Endometrial microvascular endothelial cells (primary cell): ENCODE measurements around the gene ARHGEF28. TPM values are rescaled to one million over a fixed set of nuclear protein-coding genes. Genes with fewer than 3 reads are reported as not detected.

Experiments used
- in situ Hi-C: cut with HindIII; loops from 2 replicates; pipeline ENCODE4 v1.10.0; 2017; ENCODE audit warnings: low sequenced_read_pairs, low pct_unique_long_range_greater_than_20kb; ENCODE audit errors: inconsistent ontology term
- total RNA-seq: library from RNA; depleted of rRNA; stranded (reverse); fragments of >200 nt; gene quantifications from one replicate; pipeline ENCODE4 v1.2.3, GENCODE V29; 2015; ENCODE audit errors: inconsistent ontology term

The ARHGEF28 gene
- total RNA-seq, 1 donor from 2014 or later, result 42.9 TPM

DNA sequence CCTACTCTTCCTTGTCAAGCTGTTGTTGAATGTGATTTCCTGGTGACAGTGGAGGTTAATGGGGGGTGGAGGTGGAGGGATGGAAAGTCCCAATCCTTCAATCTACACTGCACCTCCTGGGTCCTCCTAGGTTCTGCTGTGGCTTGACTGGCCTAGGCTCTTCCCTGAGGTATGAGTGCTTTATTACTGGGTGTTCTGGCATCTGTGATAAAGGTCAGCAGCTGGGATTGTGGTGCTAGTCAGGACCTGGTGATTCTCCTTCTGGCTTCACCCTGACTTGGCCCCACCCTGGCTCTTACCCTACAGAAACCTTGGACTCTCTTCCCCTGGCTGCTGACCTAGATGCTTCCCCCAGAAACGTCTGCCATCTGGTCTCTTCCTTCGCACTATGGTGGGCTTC, 194.3 kb downstream of the ARHGEF28 start:
- in situ Hi-C loops, result no loop called here

DNA sequence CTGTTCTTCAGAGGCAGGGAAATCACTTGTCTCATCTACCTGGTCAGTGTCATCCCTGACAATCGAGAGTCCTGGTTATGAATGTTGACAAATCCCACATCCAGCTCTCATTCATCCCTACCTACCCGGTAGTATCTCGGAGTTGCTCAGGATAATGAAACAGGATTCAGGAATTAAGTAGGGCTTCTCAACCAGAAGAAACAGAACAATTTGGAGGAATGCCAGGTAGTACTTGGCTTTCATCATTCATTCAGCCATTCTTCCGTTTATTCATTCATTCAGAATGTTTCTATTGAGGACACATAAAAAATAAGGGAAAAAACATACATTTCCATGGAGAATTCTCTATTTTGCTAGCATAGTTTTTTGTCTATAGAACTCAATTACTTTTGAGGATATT, 195.0 kb downstream of the ARHGEF28 start:
- in situ Hi-C loops, result no loop called here

- in situ Hi-C loops, result no loop called here
Observed at GRCh38 chr5:73822278-73822988, 196.4 kb downstream of the ARHGEF28 start.

- in situ Hi-C loops, result no loop called here
Observed at GRCh38 chr5:73822989-73823339, 197.0 kb downstream of the ARHGEF28 start.

DNA sequence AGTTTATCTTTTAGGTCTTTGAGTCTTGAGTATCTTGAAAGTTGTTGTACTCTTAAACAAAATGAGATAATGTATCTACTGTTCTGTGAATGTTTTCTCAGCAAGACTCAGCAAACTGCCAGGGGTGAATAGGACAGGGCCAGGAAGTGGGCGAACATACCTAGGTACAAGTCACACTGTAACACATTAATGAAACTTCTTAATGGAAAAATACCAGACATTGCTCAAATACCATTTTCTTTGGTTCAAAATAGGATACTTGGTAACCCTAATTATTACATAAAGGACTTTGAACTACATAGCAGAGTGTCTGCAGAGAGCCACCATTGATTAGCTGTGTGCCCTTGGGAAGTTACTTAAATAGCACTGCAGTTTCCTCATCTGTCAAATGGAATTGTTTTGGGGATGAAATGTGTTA, 197.5 kb downstream of the ARHGEF28 start:
- in situ Hi-C loops, result no loop called here

GRCh38 chr5:73825199-73825598, 199.2 kb downstream of the ARHGEF28 start:
- in situ Hi-C loops, result no loop called here

GRCh38 chr5:73825736-73826135, 199.7 kb downstream of the ARHGEF28 start:
- in situ Hi-C loops, result no loop called here

- in situ Hi-C loops, result no loop called here
Observed at GRCh38 chr5:73826301-73827105, 200.5 kb downstream of the ARHGEF28 start.

DNA sequence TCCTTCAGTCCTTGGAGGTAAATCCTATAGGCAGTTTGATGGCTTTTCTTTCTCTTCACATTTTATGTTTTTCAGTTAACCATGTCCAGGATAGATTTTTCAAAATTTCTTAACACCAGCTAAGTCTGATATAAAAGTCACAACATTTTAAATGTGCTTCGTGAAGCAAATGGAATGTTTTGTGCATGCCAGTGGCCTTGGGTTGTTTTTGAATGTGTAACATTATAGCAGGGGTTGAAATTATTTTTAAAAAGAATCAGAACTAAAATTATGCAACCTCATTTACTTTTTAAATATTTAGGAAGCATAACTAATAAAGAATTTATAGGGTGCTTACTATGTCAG, 201.1 kb downstream of the ARHGEF28 start:
- in situ Hi-C loops, result no loop called here

DNA sequence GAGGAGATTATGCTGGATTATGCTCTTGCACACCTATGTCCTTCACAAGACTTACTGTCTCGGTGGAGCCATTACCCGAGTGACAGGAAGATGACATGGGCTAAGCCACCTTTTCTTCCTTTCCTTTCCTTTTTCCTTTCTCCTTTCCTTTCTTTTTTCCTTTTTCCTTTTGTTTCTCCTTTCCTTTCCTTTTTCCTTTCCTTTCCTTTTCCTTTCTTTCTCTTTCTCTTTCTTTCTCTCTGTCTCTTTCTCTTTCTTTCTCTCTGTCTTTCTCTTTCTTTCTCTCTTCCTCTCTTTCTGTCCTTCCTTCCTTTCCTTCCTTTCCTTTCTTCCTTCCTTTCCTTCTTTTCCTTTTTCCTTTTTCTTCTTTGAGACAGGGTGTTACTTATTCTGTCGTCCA, 202.5 kb downstream of the ARHGEF28 start:
- in situ Hi-C loops, result no loop called here

GRCh38 chr5:73830646-73831045, 204.7 kb downstream of the ARHGEF28 start:
- in situ Hi-C loops, result no loop called here

GRCh38 chr5:73831066-73831465, 205.1 kb downstream of the ARHGEF28 start:
- in situ Hi-C loops, result no loop called here

DNA sequence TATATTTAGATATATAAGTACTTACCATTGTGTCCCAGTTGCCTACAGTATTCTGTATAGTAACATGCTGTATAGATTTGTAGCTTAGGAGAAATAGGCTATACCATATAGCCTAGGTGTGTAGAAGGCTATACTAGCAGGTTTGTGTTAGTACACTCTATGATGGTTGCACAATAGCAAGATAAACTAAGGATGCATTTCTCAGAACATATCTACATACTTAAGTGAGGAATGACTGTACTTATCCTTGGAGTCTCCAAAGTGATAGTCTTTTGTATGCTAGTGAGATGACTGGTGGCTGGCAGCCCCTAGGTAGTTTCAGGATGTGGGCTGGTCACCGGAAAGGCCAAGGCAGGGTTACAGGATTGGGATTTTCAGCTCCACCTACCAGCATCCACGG, 208.7 kb downstream of the ARHGEF28 start:
- in situ Hi-C loops, result no loop called here

GRCh38 chr5:73835726-73836125, 209.7 kb downstream of the ARHGEF28 start:
- in situ Hi-C loops, result no loop called here

DNA sequence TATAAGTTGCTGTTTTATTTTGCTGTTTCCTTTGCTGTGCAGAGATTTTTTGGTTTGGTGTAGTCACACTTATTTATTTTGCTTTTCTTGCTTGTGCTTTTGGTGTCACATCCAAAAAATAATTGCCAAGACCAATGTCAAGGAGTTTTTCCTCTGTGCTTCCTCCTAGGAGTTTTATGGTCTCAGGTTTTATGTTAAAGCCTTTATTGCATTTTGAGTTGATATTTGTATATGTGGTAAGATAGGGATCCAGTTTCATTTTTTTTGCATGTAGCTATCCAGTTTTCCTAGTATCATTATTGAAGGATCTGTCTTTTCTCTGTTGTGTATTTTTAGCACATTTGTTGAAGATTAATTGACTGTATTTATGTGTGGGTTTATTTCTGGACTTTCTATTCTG, 210.6 kb downstream of the ARHGEF28 start:
- in situ Hi-C loops, result no loop called here

DNA sequence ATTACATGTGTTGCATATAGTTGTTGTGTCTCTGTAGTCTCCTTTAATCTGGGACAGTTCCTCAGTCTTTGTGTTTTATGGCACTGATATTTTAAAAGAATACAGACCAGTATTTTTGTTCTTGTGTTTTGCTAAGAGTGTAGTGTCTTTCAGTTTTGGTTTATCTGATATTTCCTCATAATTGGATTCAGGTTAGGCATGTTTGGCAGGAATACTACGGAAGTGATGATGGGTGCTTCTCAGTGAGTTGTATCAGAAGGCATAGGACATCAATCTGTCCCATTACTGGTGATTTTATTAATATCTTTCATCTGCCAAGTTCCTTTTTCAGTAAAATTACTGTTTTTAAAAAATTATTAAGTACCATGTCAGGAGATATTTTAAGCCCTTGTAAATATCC, 212.9 kb downstream of the ARHGEF28 start:
- in situ Hi-C loops, result no loop called here

DNA sequence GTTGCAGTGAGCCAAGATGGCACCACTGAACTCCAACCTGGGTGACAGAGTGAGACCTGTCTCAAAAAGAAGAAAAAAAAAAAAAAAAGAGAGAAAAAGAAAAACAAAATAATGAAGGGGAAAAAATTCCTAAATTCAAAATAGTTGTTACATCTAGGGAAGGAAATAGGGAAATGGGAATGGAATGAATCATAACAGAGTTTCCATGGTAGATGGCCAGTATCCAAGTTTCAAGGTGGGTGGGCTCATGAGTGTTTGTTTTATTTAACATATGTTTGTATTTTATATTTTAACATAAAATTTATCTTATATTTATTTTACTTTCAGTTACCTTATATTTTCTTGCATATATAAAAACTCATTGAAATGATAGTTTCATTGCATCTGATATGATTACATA, 215.6 kb downstream of the ARHGEF28 start:
- in situ Hi-C loops, result no loop called here

DNA sequence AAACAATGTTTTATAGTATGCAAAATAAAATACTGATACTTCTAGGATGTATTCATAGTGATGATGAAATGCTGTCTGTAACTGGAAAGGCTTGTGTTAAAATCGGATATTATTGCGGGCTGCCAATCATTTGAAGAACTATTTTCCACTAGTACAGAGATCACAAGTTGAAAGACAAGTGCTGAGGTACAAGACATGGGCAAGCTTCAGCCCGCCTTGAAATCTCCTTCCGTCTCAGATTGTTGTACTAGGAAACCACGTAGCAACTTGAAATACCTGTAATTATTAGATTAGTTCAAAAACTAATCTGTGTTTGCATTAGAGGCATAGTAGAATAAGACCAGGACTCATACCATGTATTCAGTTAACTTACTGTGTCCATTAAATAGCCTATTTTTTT, 218.2 kb downstream of the ARHGEF28 start:
- in situ Hi-C loops, result no loop called here

GRCh38 chr5:73851471-73852181, 225.6 kb downstream of the ARHGEF28 start:
- in situ Hi-C loops, result no loop called here

- in situ Hi-C loops, result no loop called here
Observed at GRCh38 chr5:73853091-73853490, 227.1 kb downstream of the ARHGEF28 start.
